ENCODE results near the gene GALE. TPM values are rescaled to one million over a fixed set of nuclear protein-coding genes. Genes with fewer than 3 reads are reported as not detected.
"Not testable (repeated sequence)": the region's sequence is repeated elsewhere in the genome, so short reads cannot be mapped to it uniquely, and the experiment has no call there.

Gene GALE
- total RNA-seq, 3 donors from 2014 or later = 9.9 to 31.2 (median 28.2) TPM

DNA sequence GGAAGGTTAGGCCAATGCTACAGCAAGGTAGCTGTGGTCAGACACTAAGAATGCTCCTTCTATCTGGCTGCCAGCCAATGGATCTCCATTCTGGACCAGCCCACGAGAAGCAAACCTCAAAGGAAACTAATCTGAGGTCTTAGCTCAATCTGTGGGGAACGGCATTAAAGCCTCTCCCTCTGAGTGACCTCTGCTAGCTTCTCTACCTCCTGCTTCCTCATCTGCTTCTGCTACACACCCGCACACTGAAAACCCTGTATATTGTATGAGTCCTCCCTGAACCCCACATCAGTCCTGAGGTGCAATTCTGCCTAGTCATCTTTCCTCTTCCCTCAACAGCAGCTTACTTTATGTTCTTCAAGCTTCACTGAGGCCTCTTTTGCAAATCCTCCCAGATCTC, 6.9 kb upstream of the GALE start:
- intact Hi-C loops (cut with DNase I; ENCODE audit: low total_unique reads) = no loop called here
- TF ChIP-seq, protein P1, sequence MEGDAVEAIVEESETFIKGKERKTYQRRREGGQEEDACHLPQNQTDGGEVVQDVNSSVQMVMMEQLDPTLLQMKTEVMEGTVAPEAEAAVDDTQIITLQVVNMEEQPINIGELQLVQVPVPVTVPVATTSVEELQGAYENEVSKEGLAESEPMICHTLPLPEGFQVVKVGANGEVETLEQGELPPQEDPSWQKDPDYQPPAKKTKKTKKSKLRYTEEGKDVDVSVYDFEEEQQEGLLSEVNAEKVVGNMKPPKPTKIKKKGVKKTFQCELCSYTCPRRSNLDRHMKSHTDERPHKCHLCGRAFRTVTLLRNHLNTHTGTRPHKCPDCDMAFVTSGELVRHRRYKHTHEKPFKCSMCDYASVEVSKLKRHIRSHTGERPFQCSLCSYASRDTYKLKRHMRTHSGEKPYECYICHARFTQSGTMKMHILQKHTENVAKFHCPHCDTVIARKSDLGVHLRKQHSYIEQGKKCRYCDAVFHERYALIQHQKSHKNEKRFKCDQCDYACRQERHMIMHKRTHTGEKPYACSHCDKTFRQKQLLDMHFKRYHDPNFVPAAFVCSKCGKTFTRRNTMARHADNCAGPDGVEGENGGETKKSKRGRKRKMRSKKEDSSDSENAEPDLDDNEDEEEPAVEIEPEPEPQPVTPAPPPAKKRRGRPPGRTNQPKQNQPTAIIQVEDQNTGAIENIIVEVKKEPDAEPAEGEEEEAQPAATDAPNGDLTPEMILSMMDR (IDR thresholded peaks at IDR 0.05) = no peak
- TF ChIP-seq POLR2AphosphoS5 (IDR thresholded peaks at IDR 0.05) (no peak), POLR2A (IDR thresholded peaks at IDR 0.05) (no peak)
- H3K36me3 ChIP-seq = no peaks in the 10 kb centered on the region

DNA sequence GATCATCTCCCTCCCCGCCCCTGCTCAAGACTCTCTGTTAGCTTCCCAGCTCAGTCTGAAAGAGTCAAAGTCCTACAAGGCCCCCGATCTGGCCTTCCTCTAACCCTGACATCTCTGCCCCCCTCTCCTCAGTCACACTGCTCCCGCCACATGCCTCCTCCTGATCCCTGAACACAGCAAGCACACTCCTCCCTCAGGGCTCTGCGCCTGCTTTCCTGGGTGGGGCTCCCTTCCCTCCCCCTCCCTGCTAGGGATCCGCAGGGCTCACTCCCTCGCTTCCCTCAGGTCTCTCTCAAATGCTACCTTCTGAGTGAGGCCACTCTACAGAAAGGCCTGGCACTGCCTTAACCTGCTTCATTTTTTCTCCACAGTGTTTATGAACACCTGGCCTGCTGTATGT, 5.7 kb upstream of the GALE start:
- DNase-seq (ENCODE audit: low spot score in 2 of 2) = no peak
- intact Hi-C loops (cut with DNase I; ENCODE audit: low total_unique reads) = no loop called here
- TF ChIP-seq, protein P1 (IDR thresholded peaks at IDR 0.05) = no peak
- TF ChIP-seq POLR2A (IDR thresholded peaks at IDR 0.05) (no peak), POLR2AphosphoS5 (IDR thresholded peaks at IDR 0.05) (no peak)

More for the DNA sequence above, 6.9 kb upstream of the GALE start:
- Histone ChIP-seq H3K4me3 (no peak overlapping the region), H3K4me1 (no peaks in the 10 kb centered on the region), H3K27me3 (no peaks in the 10 kb centered on the region), H3K9me3 (no peaks in the 10 kb centered on the region), H3K27ac (no peak overlapping the region)
- DNase-seq (ENCODE audit: low spot score in 2 of 2) = no peak

DNA sequence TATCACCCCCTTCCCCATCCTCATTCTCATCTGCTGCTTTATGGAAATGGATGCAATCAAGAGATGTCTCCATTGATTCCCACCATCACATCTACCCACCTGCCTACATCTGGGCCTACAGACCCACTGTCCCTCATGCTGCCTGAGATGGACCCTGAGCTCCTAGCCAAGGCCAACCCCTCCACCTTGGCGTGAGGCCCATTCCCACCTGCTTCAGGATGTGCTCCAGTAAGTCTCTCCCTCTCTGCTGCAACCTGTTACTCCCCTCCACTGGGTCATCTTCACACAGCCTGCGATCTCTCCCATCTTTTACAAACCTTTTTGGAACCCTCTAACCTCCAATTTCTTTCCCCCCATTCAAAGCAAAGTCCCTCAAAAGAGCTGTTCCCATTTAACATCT, 4.5 kb upstream of the GALE start:
- TF ChIP-seq POLR2A (IDR thresholded peaks at IDR 0.05) = no peak
- TF ChIP-seq, protein P1 (IDR thresholded peaks at IDR 0.05) = no peak
- Histone ChIP-seq H3K36me3 (no peaks in the 10 kb centered on the region), H3K27me3 (no peaks in the 10 kb centered on the region), H3K4me3 (no peak overlapping the region), H3K9me3 (no peaks in the 10 kb centered on the region), H3K27ac (no peak overlapping the region), H3K4me1 (no peaks in the 10 kb centered on the region)
- intact Hi-C loops (cut with DNase I; ENCODE audit: low total_unique reads) = no loop called here
- no peak for DNase-seq (ENCODE audit: low spot score in 2 of 2)

More for the DNA sequence above, 5.7 kb upstream of the GALE start:
- Histone ChIP-seq H3K4me1 (no peaks in the 10 kb centered on the region), H3K36me3 (no peaks in the 10 kb centered on the region), H3K9me3 (no peaks in the 10 kb centered on the region), H3K4me3 (no peak overlapping the region), H3K27me3 (no peaks in the 10 kb centered on the region), H3K27ac (no peak overlapping the region)

DNA sequence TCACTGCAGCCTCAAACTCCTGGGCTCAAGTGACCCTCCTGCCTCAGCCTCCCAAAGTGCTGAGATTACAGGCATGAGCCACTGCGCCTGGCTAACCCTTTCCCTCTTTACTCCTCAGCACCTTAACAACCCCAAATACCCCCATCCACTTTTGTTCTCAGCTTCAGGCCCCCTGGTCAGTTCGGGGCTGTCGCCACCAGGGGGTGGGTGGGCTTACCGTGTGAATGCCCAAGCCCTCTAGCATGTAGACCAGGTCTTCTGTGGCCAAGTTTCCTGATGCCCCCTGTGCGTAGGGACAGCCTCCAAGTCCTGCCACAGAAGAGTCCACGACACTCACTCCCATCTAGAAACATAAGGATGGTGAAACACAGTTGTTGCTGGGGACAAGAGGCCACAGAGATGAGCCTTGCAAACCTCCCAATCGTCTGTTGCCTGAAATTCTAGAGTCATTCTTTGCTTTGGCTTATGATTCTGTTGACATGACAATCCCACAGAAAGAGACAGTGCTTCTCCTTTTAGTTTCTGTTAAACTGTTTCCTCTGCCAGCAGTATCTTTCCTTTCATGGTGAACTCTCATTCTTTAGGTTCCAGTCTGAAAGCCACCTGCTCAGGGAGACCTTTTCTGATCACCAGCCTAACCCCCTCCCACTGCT, 3.8 kb upstream of the GALE start:
- TF ChIP-seq, protein P1 (IDR thresholded peaks at IDR 0.05) = no peak
- TF ChIP-seq POLR2A (IDR thresholded peaks at IDR 0.05) (no peak), POLR2AphosphoS5 (IDR thresholded peaks at IDR 0.05) (no peak)
- H3K36me3 ChIP-seq = no peaks in the 10 kb centered on the region
- intact Hi-C loops (cut with DNase I; ENCODE audit: low total_unique reads) = no loop called here
- DNase-seq (ENCODE audit: low spot score in 2 of 2) = no peak
- H3K27ac ChIP-seq = no peak overlapping the region
- H3K9me3 ChIP-seq = no peaks in the 10 kb centered on the region
- H3K27me3 ChIP-seq = no peaks in the 10 kb centered on the region
- H3K4me3 ChIP-seq = no peak overlapping the region
- H3K4me1 ChIP-seq = peaks cover 5 to 6% of the 10 kb centered on the region in 2 donors

DNA sequence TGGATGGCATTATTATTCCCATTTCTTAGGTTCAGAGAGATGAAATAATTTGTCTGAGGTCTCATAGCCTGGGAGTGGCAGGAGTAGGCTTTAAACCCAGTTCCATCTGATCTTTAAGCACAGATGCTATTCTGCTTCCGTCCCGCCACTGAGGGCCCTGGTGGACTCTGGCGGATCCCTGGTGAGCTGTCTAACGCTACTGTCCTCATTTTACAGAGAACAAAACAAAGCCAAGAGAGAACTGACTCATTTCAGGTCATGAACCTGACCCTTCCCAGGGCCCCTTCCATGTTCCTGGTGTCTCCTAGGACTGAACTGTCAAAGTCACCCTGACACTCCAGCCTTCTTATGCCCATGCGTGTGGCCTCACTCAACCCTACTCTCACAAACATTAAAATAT, 3.1 kb upstream of the GALE start:
- Histone ChIP-seq H3K27ac (no peak overlapping the region), H3K9me3 (no peaks in the 10 kb centered on the region), H3K4me3 (no peak overlapping the region), H3K36me3 (no peaks in the 10 kb centered on the region), H3K27me3 (no peaks in the 10 kb centered on the region), H3K4me1 (peaks cover 6% of the 10 kb centered on the region in 2 donors)
- TF ChIP-seq POLR2AphosphoS5 (IDR thresholded peaks at IDR 0.05) = no peak
- no peak for TF ChIP-seq POLR2A (IDR thresholded peaks at IDR 0.05)
- TF ChIP-seq, protein P1 (IDR thresholded peaks at IDR 0.05) = no peak
- intact Hi-C loops (cut with DNase I; ENCODE audit: low total_unique reads) = no loop called here
- no peak for DNase-seq (ENCODE audit: low spot score in 2 of 2)

DNA sequence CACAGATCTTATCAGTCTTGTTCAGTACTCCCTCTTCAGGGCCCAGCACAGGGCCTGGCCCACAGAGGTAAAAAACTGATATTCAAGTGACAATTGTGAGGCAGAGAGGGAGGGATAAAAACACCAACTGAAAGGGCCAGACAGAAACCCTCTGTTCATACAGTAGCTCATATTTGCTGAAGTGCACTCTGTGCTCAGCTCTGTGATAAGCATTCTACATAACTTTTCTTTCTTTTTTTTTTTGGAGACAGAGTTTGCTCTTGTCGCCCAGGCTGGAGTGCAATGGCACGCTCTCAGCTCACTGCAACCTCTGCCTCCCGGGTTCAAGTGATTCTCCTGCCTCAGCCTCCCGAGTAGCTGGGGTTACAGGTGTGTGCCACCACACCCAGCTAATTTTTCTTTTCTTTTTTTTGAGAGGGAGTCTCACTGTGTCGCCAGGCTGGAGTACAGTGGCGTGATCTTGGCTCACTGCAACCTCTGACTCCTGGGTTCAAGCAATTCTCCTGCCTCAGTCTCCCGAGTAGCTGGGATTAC, 2.3 kb upstream of the GALE start:
- intact Hi-C loops (cut with DNase I; ENCODE audit: low total_unique reads) = loop anchor here (1.0 kb wide), 1 partner anchor 25 kb away; the partner anchor contains the start of gene PITHD1
- not testable (repeated sequence) for H3K27me3 ChIP-seq; H3K4me3 ChIP-seq; H3K36me3 ChIP-seq; H3K4me1 ChIP-seq; H3K27ac ChIP-seq; DNase-seq (ENCODE audit: low spot score in 2 of 2); H3K9me3 ChIP-seq
